Mucosa of descending colon (tissue), 3 donors: ENCODE data around the gene MYRFL. TPM values are rescaled to one million over a fixed set of nuclear protein-coding genes. Genes with fewer than 3 reads are reported as not detected.

Source experiments
- ATAC-seq: fragments of 200-7000 bp; cut with Tn5 transposase; one replicate; pipeline ENCODE4 v1.9.1; 2020; ENCODE audit warnings: mild to moderate bottlenecking, moderate library complexity
- DNase-seq, 3 donors: peaks; one replicate each; pipeline ENCODE4 v3.0.0-alpha.2; 2020
- H3K36me3 ChIP-seq: fragments of 200-600 bp; one replicate; pipeline ENCODE4 v1.8.0; 2021; ENCODE audit warnings: low read depth, mild to moderate bottlenecking
- H3K4me1 ChIP-seq: fragments of 200-600 bp; one replicate; pipeline ENCODE4 v1.8.0; 2021; ENCODE audit warnings: low read depth, mild to moderate bottlenecking
- H3K4me3 ChIP-seq: fragments of 200-600 bp; one replicate; pipeline ENCODE4 v1.8.0; 2021; ENCODE audit warnings: mild to moderate bottlenecking
- H3K9me3 ChIP-seq: fragments of 200-600 bp; one replicate; pipeline ENCODE4 v1.8.0; 2021; ENCODE audit warnings: mild to moderate bottlenecking
- intact Hi-C, 2 donors: fragments of 100-400 bp; cut with DNase I in 1 of 2; cut with micrococcal nuclease in 1 of 2; formaldehyde crosslinking; loops; one replicate each; pipeline versions ENCODE4 v1.11.0 to v1.11.1; 2022; cut with DNase I, micrococcal nuclease
- total RNA-seq, 3 donors: library from RNA; stranded (reverse); fragmentation: NEBNext Ultra II Directional in 2 of 3; extraction: Animal tissue kit (Norgen Biotek cat#: 25700) in 2 of 3; gene quantifications; one replicate each; pipeline versions ENCODE4 v1.2.1 to v1.2.4, GENCODE V29; 2021 to 2023
- TF ChIP-seq, protein P1 (sequence below): fragments of 200-600 bp; IDR thresholded peaks from one replicate; pipeline ENCODE4 v1.8.0; 2022; ENCODE audit warnings: antibody characterized with exemption, mild to moderate bottlenecking
- donor health status: DM: no; HTN: no; CAD: no; lungs with moderate emphysema.
- donor health status: DM: no; HTN: no; CAD: no.
- donor health status: DM: no; HTN: yes; CAD: no.

MYRFL gene
- total RNA-seq, 3 donors from 2014 or later: 0.23 to 0.58 TPM; not detected in 1

DNA sequence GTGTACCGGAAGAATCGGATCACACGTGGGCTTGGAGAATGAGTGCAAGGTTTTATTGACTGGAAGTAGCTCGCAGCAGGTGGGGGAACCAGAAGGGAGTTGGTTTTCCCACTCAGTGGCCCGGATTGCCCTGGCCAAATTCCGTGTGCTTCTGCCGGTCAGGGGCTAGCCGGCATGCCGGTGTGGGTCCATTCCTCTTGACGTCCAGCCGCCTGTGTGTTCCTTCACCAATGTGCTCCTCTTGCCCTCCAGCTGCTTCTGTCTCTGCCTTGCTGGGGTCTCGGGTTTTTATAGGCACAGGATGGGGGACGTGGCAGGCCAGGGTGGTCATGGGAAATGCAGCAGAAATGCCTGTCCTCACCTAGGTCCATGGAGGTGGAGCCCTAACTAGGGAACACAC lies 11.0 kb downstream of the MYRFL start:
- intact Hi-C loops: no loop called here
- Histone ChIP-seq H3K36me3 (no peaks in the 10 kb centered on the region), H3K4me1 (peaks cover 4% of the 10 kb centered on the region), H3K4me3 (no peak overlapping the region), H3K9me3 (no peaks in the 10 kb centered on the region)
- DNase-seq: no peak
- TF ChIP-seq, protein P1, sequence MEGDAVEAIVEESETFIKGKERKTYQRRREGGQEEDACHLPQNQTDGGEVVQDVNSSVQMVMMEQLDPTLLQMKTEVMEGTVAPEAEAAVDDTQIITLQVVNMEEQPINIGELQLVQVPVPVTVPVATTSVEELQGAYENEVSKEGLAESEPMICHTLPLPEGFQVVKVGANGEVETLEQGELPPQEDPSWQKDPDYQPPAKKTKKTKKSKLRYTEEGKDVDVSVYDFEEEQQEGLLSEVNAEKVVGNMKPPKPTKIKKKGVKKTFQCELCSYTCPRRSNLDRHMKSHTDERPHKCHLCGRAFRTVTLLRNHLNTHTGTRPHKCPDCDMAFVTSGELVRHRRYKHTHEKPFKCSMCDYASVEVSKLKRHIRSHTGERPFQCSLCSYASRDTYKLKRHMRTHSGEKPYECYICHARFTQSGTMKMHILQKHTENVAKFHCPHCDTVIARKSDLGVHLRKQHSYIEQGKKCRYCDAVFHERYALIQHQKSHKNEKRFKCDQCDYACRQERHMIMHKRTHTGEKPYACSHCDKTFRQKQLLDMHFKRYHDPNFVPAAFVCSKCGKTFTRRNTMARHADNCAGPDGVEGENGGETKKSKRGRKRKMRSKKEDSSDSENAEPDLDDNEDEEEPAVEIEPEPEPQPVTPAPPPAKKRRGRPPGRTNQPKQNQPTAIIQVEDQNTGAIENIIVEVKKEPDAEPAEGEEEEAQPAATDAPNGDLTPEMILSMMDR: no peak
- ATAC-seq: no peak

DNA sequence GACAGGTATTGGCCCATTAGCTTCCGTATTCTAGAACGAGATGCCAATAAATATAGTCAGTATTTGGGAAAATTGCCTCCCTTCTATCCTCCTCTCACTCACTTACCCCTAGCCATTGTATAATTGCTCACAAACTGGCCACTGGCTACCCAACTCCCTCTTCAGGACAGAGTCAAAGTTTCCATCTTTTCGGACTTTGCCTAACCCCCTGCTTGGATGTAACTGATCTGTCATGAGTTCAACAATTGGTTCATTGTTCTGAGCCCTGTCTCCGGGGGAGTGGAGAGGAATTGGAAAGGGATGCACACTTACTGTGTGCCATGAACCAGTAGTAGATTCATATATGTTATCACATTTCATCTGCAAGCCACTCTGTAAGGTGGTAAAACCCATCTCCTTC lies 12.2 kb downstream of the MYRFL start:
- DNase-seq: no peak
- intact Hi-C loops: no loop called here
- H3K36me3 ChIP-seq: no peaks in the 10 kb centered on the region
- H3K4me1 ChIP-seq: peaks cover 4% of the 10 kb centered on the region
- no peak for ATAC-seq
- no peaks in the 10 kb centered on the region for H3K9me3 ChIP-seq
- H3K4me3 ChIP-seq: no peak overlapping the region
- TF ChIP-seq, protein P1: no peak

DNA sequence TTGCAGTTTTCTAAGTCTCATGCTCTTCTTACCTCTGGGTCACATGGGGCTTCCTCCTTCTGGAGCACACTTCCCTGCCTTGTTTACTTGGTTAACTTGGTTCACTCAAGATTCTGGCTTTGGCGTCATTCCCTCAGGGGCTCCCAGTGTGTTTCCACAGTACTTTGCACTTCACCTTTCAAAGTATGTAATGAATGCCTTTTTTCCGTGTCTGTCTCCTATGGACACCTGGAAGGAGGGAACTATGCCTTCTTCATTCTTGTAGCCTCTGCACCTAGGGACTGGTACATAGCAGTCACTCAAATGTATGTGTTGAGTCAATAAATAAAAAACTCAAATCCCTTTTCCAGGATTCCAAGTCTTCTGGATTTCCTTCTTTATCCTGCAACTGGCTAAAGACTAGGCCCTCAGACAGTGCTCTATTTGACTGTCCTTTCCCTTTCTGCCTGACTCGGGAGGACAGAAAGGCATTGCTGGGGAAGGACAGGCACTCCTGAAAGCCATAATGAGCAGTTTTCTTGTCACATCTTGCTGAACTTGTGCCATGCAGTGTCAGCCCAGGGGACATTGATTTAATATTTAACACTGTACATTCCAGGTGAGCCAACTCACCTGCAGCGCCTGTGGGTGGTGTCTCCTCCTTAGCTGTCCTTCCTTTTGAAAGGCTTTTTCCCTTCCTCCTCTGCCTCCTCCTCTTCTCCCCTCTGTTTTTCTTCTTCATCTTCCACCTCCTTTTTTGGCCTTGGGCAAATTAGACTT lies 12.8 kb downstream of the MYRFL start:
- DNase-seq: peak in 2 of 3 donors; percentile 21 to 36
- TF ChIP-seq, protein P1: no peak

DNA sequence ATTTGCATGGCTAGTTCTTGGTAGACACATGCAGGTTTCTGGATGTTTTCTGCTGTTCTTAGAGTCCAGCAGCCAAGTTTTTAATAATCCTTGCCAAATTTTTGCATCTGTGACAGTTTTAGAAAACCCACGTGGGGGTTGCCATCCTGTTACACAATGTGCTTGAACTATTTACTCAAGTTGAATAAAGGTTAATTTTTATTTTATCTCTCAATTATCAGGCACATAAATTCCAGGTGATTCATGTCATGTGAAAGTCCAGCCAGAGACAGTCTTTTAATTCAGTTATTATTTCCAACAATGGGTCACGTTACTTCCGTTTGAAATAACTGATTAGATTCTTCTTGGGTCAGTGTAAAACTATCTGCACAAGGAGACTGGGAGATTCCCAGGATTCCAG lies 15.7 kb downstream of the MYRFL start:
- Histone ChIP-seq H3K9me3 (no peaks in the 10 kb centered on the region), H3K4me1 (peaks cover 4% of the 10 kb centered on the region), H3K36me3 (no peaks in the 10 kb centered on the region), H3K4me3 (no peak overlapping the region)
- TF ChIP-seq, protein P1: no peak
- no peak for ATAC-seq
- intact Hi-C loops: no loop called here
- no peak for DNase-seq

More for the DNA sequence above, 12.8 kb downstream of the MYRFL start:
- intact Hi-C loops: no loop called here
- peaks cover 4% of the 10 kb centered on the region for H3K4me1 ChIP-seq
- H3K36me3 ChIP-seq: no peaks in the 10 kb centered on the region
- no peaks in the 10 kb centered on the region for H3K9me3 ChIP-seq
- no peak overlapping the region for H3K4me3 ChIP-seq
- ATAC-seq: peak; percentile 92

DNA sequence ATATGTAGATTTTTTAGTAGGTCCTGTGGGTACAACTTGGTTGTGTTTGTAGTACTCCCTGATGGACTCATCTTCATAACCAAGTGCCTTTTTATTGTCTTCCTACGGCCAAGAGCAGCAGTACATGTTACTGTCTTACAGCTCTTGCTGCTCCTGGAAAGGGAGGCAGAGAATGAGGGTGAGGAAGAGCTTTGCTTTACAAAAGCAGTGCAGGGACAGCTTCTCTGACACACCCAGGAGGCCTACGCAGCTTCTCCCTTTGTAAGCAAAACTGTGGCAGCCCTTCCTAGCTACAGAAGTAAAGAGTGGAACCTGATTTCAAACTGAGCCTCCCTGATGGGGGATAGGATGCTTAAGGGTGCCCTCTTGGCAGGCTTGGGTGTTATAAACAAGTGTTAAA lies 18.6 kb downstream of the MYRFL start:
- TF ChIP-seq, protein P1: no peak
- H3K4me3 ChIP-seq: no peak overlapping the region
- no peaks in the 10 kb centered on the region for H3K36me3 ChIP-seq
- ATAC-seq (no peak), DNase-seq (no peak)
- H3K4me1 ChIP-seq: no peaks in the 10 kb centered on the region
- H3K9me3 ChIP-seq: no peaks in the 10 kb centered on the region
- intact Hi-C loops: no loop called here

DNA sequence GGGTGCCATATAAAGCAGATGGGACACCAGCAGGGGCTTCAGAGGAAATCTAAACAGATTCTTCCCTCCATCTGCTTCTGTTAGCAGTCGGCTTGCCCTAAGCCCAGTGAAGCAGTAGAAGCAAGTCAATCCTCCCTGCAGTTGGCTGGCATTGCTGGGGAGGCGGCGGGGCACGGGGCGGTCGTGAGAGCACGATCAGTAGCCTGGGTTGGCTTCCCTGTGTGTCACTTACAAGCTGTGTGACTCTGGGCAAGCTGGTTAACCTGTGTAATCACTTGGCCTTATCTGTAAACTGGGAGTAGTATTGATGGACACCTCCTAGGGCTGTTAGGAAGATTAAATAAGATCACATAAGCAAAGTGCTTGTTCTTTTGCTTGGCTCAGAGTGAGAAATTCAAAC lies 19.4 kb downstream of the MYRFL start:
- Histone ChIP-seq H3K4me1 (no peaks in the 10 kb centered on the region), H3K36me3 (no peaks in the 10 kb centered on the region), H3K9me3 (no peaks in the 10 kb centered on the region), H3K4me3 (no peak overlapping the region)
- ATAC-seq (no peak), DNase-seq (no peak)
- TF ChIP-seq, protein P1: no peak
- intact Hi-C loops: no loop called here
